GM12878 (cell line): ENCODE results near the gene AP4B1. TPM values are rescaled to one million over a fixed set of nuclear protein-coding genes. Genes with fewer than 3 reads are reported as not detected.

Experiments used
- ATAC-seq: fragments of 200-7000 bp; cut with Tn5 transposase; 3 replicates; pipeline ENCODE4 v1.9.1; 2020; ENCODE audit warnings: mild to moderate bottlenecking, moderate library complexity
- BruUV-seq: library from RNA; stranded (reverse); fragments of 400-500 nt; replicated peaks from 2 replicates; lab custom pipeline; 2021; lab: Mats Ljungman, UMichigan
- CTCF ChIA-PET: fragments of 300-600 bp; sonication (Branson Sonifier 250); formaldehyde crosslinking; extraction: SDS; loops from one replicate; lab custom pipeline; 2021; ENCODE audit warnings: inconsistent platforms; lab: Yijun Ruan, JAX
- POLR2A ChIA-PET: fragments of 350-600 bp; formaldehyde crosslinking; extraction: SDS; loops from one replicate; lab custom pipeline; 2021; ENCODE audit warnings: inconsistent platforms; lab: Charles Lee
- RAD21 ChIA-PET: fragments of 300-600 bp; sonication (Branson Sonifier 250); formaldehyde crosslinking; loops from one replicate; lab custom pipeline; 2023; ENCODE audit warnings: antibody characterized with exemption; ENCODE audit not compliant: unreplicated experiment; lab: Charles Lee
- SMC1A ChIA-PET: fragments of 300-600 bp; sonication (Branson Sonifier 250); formaldehyde crosslinking; loops from one replicate; lab custom pipeline; 2023; ENCODE audit not compliant: unreplicated experiment, uncharacterized antibody; lab: Charles Lee
- DNase-seq: peaks from one replicate; pipeline ENCODE4 v3.0.0-alpha.2; 2011; ENCODE audit warnings: low read depth, low spot score
- FAIRE-seq: peaks from 3 replicates; lab custom pipeline; 2011; peaks lifted over from hg19 to GRCh38; lab: Jason Lieb, UNC
- H2AFZ ChIP-seq: 2 replicates; pipeline ENCODE4 v1.6.0; 2011; ENCODE audit warnings: low read depth, low read length, control low read depth; ENCODE audit not compliant: control insufficient read depth
- H3K27ac ChIP-seq: 2 replicates; pipeline ENCODE4 v1.5.1; 2011; ENCODE audit warnings: control low read depth; ENCODE audit not compliant: control insufficient read depth, insufficient read depth
- H3K27me3 ChIP-seq, 2 experiments: replicated peaks in 1 of 2; 2 replicates each; pipeline versions ENCODE4 v1.6.0 to v1.6.1; 2011; ENCODE audit warnings: low read length in 1 of 2; ENCODE audit not compliant: control insufficient read depth in 2 of 2, insufficient read depth in 2 of 2
- H3K36me3 ChIP-seq, 2 experiments: 2 replicates each; pipeline ENCODE4 v1.5.1; 2011; ENCODE audit warnings: low read length in 1 of 2; ENCODE audit not compliant: control insufficient read depth in 2 of 2, insufficient read depth in 2 of 2
- H3K4me1 ChIP-seq: 2 replicates; pipeline ENCODE4 v1.6.1; 2011; ENCODE audit warnings: mild to moderate bottlenecking, low read length, moderate library complexity, mixed read lengths; ENCODE audit not compliant: control insufficient read depth, insufficient read depth
- H3K4me2 ChIP-seq: 2 replicates; pipeline ENCODE4 v1.6.0; 2011; ENCODE audit warnings: control low read depth; ENCODE audit not compliant: control insufficient read depth, insufficient read depth
- H3K4me3 ChIP-seq: fragments of 200-600 bp; sonication (generic); 2 replicates; pipeline ENCODE4 v1.5.1; 2016
- H3K79me2 ChIP-seq: 2 replicates; pipeline ENCODE4 v1.6.0; 2011; ENCODE audit warnings: low read length; ENCODE audit not compliant: control insufficient read depth, insufficient read depth
- H3K9ac ChIP-seq: 2 replicates; pipeline ENCODE4 v1.8.0; 2011; ENCODE audit warnings: low read length, control low read depth, mixed read lengths; ENCODE audit not compliant: control insufficient read depth, insufficient read depth
- H3K9me3 ChIP-seq: replicated peaks from 3 replicates; pipeline ENCODE4 v1.5.1; 2011; ENCODE audit warnings: mild to moderate bottlenecking, low read length; ENCODE audit not compliant: control insufficient read depth, insufficient read depth
- H4K20me1 ChIP-seq: 2 replicates; pipeline ENCODE4 v1.6.0; 2011; ENCODE audit not compliant: control insufficient read depth, insufficient read depth
- ATF3 ChIP-seq: IDR thresholded peaks from 2 replicates; pipeline ENCODE4 v1.6.1; 2011; ENCODE audit warnings: low read depth, mild to moderate bottlenecking, low read length, moderate library complexity, borderline replicate concordance; ENCODE audit errors: extremely low read depth
- CHD2 ChIP-seq: IDR thresholded peaks from 2 replicates; pipeline ENCODE4 v1.6.1; 2011; ENCODE audit warnings: low read depth, low read length, improper control_type of control experiment, borderline replicate concordance
- E2F4 ChIP-seq: IDR thresholded peaks from 2 replicates; pipeline ENCODE4 v1.6.1; 2012; ENCODE audit warnings: low read depth, low read length, improper control_type of control experiment
- EZH2 ChIP-seq: IDR thresholded peaks from 2 replicates; pipeline ENCODE4 v1.6.1; 2012; ENCODE audit warnings: low read depth, mild to moderate bottlenecking, control low read depth, inconsistent platforms, low read length, borderline replicate concordance; ENCODE audit not compliant: control insufficient read depth
- MEF2A ChIP-seq: IDR thresholded peaks from 2 replicates; pipeline ENCODE4 v1.6.1; 2011; ENCODE audit warnings: low read depth, mild to moderate bottlenecking, low read length, moderate library complexity; ENCODE audit not compliant: insufficient read depth
- MTA3 ChIP-seq: IDR thresholded peaks from 2 replicates; pipeline ENCODE4 v1.6.1; 2012; ENCODE audit warnings: low read length, inconsistent platforms, borderline replicate concordance
- PML ChIP-seq: IDR thresholded peaks from 2 replicates; pipeline ENCODE4 v1.6.1; 2012; ENCODE audit warnings: low read length, inconsistent platforms
- RUNX3 ChIP-seq: IDR thresholded peaks from 2 replicates; pipeline ENCODE4 v1.6.1; 2012; ENCODE audit warnings: low read length, inconsistent platforms
- SKIL ChIP-seq: fragments of 450-650 bp; IDR thresholded peaks from 2 replicates; pipeline ENCODE4 v1.6.1; 2017; ENCODE audit warnings: mild to moderate bottlenecking, low read depth, inconsistent platforms; ENCODE audit not compliant: poor library complexity, severe bottlenecking
- STAT1 ChIP-seq: fragments of 450-650 bp; conservative IDR thresholded peaks from 2 replicates; pipeline ENCODE4 v1.6.1; 2014; ENCODE audit warnings: antibody characterized with exemption, mild to moderate bottlenecking
- WRNIP1 ChIP-seq: IDR thresholded peaks from 2 replicates; pipeline ENCODE4 v1.6.1; 2011; ENCODE audit warnings: low read depth, low read length, improper control_type of control experiment, borderline replicate concordance
- YBX1 ChIP-seq: fragments of 450-650 bp; IDR thresholded peaks from 2 replicates; pipeline ENCODE4 v1.6.1; 2016; ENCODE audit warnings: antibody characterized with exemption
- YY1 ChIP-seq: IDR thresholded peaks from 2 replicates; pipeline ENCODE4 v1.6.1; 2011; ENCODE audit warnings: low read depth, mild to moderate bottlenecking, low read length
- whole genome bisulfite sequencing: methylation state at CpG from one replicate; pipeline ENCODE4 v1.1.6; 2016; ENCODE audit warnings: low lambda C conversion rate; ENCODE audit not compliant: insufficient replicate concordance, insufficient coverage; ENCODE audit errors: missing lambda C conversion rate; 5-methylcytosine and 5-hydroxymethylcytosine counted together
- in situ Hi-C: fragments of 300-500 bp; cut with MboI; formaldehyde crosslinking; loops from 9 replicates; pipeline ENCODE4 v1.14.3; 2018; ENCODE audit warnings: mixed read lengths
- intact Hi-C: fragments of 100-400 bp; cut with micrococcal nuclease; formaldehyde crosslinking; loops from one replicate; pipeline ENCODE4 v1.14.2; 2022; ENCODE audit not compliant: unreplicated experiment
- polyA plus RNA-seq, 11 experiments: library from polyadenylated mRNA; depleted of rRNA in 4 of 11; unstranded in 6 of 11; stranded (reverse) in 5 of 11; fragments of >200 nt; fragmentation: Nextera tagmentation in 4 of 11; fragmentation: Illumina TruSeq in 1 of 11; extraction: Ambion mirVana in 4 of 11; extraction: Trizol in 1 of 11; gene quantifications; 1 replicate in 1 of 11; 2 replicates in 10 of 11; pipeline versions ENCODE4 v1.2.1 to v1.2.3, GENCODE V29; 2011 to 2016; ENCODE audit warnings: inconsistent platforms in 2 of 11, missing spikeins in 2 of 11, low read depth in 1 of 11
- total RNA-seq, 4 experiments: library from RNA; depleted of rRNA in 3 of 4; stranded (reverse); fragments of >200 nt in 3 of 4; fragmentation: Illumina TruSeq in 1 of 4; extraction: Trizol in 1 of 4; gene quantifications; 2 replicates each; pipeline versions ENCODE4 v1.2.1 to v1.2.3, GENCODE V29; 2013 to 2021

Gene AP4B1
- total and polyA plus RNA-seq, 10 of the 15 experiments (the other 5 are each of a cell fraction or from before 2014, with no cell fraction given): 27.2 to 61.0 (median 33.0) TPM

- ChIA-PET SMC1A (interaction anchor here (1.4 to 11.9 kb wide), 3 partner anchors 10 to 81 kb away, joined by 3 to 99 read pairs (median 5); no protein-coding TSS in a partner anchor), RAD21 (interaction anchor here (0.8 to 2.1 kb wide), 2 partner anchors 9 to 182 kb away, joined by 3 to 9 read pairs; no protein-coding TSS in a partner anchor), POLR2A (interaction anchor here (0.5 to 1.1 kb wide), 2 partner anchors 9 to 78 kb away, joined by 3 to 6 read pairs; no protein-coding TSS in a partner anchor), CTCF (interaction anchor here (1.1 to 1.9 kb wide), 2 partner anchors 9 to 101 kb away, joined by 4 to 6 read pairs; no protein-coding TSS in a partner anchor)
- Histone ChIP-seq H3K4me3 (no peak overlapping the region), H3K4me1 (peaks cover 17% of the 10 kb centered on the region), H3K36me3 (peaks cover 5 to 6% of the 10 kb centered on the region in 2 experiments; a peak in 3 of 4 replicates), H3K9me3 (no peaks in the 10 kb centered on the region; the same call in 1 of the 3 replicates), H3K27me3 (no peaks in the 10 kb centered on the region), H3K4me2 (no peak overlapping the region), H4K20me1 (no peaks in the 10 kb centered on the region), H3K9ac (no peak overlapping the region), H3K27ac (no peak overlapping the region), H2AFZ (no peak overlapping the region), H3K79me2 (peaks cover 75% of the 10 kb centered on the region)
- FAIRE-seq (peak; percentile 44), ATAC-seq (no peak), DNase-seq (no peak)
- no TSS peak for BruUV-seq
- no peak for TF ChIP-seq ATF3
- no peak for TF ChIP-seq MTA3
- TF ChIP-seq E2F4: no peak
- no peak for TF ChIP-seq WRNIP1
- no peak for TF ChIP-seq MEF2A
- TF ChIP-seq PML: no peak
- no peak for TF ChIP-seq RUNX3
- no peak for TF ChIP-seq YBX1
- TF ChIP-seq STAT1: no peak
- TF ChIP-seq CHD2: no peak
- TF ChIP-seq EZH2: no peak
- TF ChIP-seq SKIL: no peak
- no peak for TF ChIP-seq YY1
- in situ Hi-C loops: no loop called here
- WGBS: 90% methylated on average over 1 of the region's 1 CpG
- intact Hi-C loops: no loop called here
These were observed 32.5 kb upstream of the AP4B1 start for GRCh38 chr1:113937146-113937545.
